Effector CD4-positive, alpha-beta T cell (primary cell): ENCODE measurements around the gene GRAMD2B.

Experiments
- DNase-seq: peaks from one replicate; pipeline ENCODE4 v3.0.0-alpha.2; 2020

Gene GRAMD2B

DNA sequence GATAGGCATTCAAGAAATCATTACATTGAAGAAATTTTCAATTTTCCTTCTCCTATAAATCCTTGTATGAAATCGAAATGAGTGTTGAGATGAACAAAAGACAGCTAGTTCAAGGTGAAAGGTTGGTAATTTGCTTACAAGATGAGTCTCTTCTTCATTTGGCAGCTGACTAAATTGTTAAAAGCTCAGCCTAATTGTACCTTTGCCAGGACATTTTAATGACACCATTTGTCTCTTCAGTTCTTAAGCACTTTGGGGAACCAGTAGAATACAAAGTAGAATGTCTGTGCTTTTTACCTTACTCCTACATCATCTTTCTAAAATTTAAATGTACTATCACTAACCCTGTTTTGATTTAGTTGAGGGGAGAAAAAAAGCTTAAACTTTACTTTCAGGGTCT lies 59.4 kb downstream of the GRAMD2B start:
- DNase-seq: no peak

DNA sequence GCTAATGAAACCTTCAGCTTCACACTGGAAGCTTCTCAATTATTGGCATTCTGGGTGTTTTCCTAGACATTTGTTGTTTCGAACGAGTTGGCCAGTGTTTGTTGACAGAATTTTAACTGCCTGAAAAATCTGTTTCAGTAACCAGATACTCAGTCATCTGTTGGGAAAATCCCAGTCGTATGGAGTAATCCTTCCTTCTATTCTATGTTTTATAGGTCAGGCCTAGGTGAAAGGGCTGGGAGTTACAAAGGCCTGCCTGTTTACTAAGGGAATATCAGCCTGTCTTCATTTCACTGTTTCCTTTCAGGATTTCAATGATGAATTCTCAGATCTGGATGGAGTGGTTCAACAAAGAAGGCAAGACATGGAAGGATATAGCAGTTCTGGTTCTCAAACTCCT lies 59.9 kb downstream of the GRAMD2B start:
- no peak for DNase-seq

DNA sequence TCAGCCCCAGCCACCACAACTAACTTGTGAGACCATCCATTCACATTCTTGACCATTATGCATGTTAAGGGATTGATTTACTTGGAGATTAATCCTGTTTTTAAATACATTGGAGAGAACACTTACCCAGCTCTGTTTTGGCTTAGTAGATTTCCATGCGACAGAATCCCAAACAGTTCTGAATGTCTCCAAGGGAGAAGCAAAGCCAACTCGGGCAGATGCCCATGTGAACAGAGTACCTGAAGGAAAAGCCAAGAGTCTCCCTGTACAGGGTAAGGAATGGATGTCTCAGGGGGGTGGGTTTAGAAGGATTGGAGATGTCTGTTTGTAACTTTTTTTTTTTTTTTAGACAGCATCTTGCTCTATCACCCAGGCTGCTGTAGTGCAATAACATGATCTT lies 61.0 kb downstream of the GRAMD2B start:
- DNase-seq: no peak

DNA sequence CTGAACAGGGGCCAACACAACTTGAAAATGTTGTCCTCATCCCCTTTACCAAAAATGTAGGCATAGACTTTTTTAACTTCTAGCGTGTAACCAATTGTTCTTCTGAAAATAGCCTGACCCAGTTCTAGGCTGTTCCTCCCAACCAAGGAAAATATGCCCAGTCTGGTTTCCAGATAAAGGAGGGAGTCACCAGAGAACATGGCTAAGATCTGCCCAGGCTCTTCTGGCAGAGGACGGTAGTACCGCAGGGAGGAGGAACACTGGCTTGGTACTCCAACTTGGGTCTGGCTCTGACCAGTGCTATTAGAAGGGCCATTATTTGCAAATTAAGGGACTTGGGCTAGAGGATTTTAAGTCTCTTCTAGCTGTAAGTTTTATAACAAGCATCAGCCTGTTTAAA lies 63.1 kb downstream of the GRAMD2B start:
- DNase-seq: no peak

DNA sequence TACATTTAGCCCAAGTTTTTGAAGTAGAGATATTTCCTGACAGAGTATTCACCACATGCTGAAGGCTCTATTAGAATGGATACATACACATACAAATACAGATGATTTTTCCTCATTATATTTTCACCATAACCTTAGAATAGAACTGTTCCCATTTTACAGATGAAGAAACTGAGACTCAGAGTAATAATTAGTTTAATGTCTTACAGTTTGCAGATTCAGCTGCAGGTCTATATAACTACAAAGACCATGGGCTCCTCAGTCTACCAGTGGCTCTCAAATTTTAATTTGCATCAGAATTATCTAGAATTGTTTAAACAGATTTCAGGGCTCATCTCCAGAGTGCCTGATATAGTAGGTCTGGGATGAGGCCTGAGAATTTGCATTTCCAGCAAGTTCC lies 64.4 kb downstream of the GRAMD2B start:
- no peak for DNase-seq

DNA sequence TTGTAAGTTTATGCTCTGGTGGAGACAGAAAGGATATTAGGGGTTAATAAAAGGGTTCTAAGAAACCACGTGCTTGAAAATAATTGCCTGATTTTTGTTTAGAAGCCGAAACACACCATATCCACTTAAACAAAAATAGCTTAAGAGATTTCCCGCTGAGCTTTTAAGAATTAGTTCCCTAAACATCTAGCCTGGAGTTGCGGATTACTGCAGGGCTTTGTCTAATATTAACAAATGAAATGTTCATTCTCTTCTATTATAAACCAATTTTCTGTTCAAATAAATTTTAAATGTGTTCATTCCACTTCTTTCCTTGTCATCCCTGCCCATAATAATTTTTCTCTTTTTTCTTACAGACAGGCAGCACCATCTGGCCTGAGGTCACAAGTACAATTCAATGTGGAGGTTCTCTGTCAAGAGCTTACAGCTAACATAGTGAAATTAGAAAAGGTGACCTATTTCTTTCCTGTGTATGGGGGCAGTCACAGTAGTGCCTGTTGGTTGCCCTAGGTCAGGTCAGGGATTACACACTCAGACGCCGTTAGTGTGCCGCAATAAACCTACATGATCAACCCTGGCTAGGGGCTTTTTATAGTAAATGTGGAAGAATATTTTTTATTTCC lies 65.3 kb downstream of the GRAMD2B start:
- DNase-seq: no peak

DNA sequence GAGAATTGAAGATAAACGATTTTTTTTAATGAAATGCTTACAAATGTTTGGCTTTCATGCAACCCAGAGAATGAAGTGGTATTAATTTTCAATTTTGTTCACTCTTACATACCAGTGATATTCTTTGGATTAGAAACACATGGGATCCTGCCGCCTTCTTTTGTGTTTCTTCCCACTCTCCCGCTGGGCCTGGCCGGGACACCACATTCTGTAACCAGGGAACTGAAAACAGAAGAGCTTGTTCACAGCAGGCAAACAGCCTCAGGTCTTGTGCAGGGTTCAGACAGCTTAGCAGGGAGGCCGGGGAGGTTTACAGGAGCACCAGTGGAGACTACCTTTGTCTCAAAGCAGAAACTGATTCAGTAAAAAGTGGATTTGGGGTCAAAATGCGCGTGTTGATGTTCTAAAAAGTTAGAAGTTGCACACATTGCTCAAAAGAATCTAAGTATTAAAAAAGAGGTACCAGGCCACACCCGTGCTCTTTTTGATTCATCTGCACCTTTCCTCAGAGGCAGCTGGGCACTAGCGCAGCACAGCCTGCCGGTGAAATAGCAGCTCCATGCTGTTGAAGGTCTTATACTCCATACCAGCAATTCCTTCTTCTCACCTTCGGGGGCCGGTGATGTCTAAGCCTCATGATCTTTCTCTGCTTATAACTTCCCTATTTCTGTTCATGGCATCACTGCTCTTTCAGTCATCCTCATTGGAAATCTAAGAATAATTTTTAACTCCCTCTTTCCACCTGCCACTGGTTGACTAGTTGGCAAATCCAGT lies 67.1 kb downstream of the GRAMD2B start:
- DNase-seq: no peak

DNA sequence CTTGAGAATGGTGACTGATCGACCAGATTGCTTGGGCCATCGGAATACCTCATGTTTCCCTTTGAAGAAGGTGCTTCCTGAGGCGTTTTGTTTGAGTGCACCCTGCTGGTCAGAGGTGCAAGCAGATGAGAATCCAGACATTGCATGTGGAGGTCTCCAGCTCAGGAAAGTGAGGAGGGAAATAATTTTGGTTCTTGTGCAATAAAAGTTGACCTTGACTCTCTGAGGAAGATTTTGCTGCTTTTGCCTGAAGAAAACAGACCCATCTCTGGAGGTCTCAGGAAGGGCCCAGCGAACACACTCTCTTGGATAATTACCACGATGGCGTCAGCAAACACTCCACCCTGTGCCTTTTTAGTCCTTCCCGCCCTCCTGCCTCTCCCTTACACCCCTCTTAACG lies 69.7 kb downstream of the GRAMD2B start:
- DNase-seq: no peak

DNA sequence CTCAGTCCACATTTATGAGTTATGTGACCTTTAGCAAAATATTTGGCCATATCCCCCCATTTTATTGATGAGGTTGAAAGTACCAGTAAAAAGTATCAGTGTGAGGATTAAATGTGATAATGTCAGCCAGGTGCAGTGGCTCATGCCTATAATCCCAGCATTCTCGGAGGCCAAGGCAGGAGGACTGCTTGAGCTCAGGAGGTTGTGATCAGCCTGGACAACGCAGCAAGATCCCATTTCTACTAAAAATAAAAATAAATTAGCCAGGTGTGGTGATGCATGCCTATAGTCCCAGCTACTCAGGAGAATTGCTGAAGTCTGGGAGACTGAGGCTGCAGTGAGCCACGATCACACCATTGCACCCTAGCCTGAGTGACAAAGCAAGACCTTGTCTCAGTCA lies 71.2 kb downstream of the GRAMD2B start:
- no peak for DNase-seq

DNA sequence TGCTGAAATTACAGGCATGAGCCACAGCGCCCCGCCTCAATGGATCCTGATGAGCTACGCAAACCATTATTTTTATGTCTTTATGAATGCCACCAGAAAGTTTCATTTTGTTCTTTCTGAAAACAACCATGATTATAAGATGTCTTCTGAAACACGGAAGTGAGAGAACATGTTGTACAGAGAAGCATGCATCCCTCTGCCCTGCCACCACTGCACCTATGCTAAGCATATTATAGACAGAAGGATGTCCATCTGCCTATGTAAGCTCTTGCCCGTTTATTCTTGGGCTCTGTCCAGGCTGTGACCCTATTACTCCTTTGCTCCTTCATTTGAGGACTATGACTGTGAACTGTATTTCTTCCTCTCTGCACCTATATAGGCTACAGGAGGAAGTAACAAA lies 74.3 kb downstream of the GRAMD2B start:
- no peak for DNase-seq

DNA sequence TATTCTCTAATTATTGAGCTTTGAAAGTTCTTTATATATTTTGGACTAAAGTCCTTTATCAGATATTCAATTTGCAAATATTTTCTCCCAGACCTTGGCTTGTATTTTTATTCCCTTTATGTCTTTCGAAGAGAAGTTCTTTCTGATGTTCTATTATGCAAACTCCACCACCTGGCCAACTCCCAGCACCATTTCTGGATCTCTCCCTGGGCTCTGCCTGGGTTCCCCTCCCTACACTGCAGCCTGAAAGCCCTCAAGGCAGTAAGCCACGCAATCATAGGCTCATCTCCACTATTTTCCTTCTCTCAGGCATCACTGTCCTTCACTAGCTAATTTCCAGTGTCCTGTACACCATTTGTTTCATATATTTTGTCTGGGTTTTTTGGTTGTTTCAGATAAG lies 76.1 kb downstream of the GRAMD2B start:
- DNase-seq: no peak

DNA sequence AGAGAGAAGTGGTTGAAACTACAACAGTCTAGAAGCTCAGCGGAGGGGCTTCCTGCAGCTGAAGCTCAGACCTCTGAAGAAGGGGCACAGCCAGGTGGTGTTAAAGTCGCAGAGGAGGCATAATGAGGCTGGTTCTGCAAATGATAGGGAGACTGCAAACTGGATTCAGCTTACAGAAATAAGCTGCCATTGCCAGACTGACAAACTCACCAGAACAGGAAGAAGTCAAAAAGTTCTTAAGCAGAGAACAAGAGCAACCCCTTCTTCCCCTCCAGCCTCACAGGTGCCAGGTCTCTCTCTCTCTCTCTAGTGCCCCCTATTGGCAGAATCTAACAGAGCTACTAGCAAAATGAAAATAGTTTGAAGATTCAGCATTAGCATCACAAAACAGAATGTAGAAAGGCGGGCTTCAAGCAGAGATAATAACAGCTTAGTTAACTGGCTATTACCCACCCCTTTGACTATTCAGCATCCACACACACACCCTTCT lies 76.7 kb downstream of the GRAMD2B start:
- peak; percentile 13 for DNase-seq

DNA sequence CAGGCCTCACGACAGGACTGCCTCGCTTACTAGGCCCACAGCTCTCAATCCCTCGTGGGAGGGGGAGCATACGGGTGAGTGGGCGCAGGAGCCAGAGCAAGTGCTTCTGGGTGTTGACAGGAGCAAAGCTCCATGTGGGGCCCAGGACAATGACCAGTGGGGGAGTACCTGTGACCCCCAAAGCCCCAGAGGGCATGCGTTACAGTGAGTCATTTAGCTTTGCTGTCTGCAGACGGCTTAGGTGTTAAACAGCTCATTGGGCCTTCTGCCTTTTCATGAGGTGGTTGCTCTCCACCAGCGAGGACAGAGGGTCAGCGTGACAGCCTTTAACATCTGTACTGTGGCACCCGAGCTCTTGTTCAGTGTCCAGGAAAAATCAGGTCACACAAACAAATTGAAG lies 78.2 kb downstream of the GRAMD2B start:
- DNase-seq: no peak

DNA sequence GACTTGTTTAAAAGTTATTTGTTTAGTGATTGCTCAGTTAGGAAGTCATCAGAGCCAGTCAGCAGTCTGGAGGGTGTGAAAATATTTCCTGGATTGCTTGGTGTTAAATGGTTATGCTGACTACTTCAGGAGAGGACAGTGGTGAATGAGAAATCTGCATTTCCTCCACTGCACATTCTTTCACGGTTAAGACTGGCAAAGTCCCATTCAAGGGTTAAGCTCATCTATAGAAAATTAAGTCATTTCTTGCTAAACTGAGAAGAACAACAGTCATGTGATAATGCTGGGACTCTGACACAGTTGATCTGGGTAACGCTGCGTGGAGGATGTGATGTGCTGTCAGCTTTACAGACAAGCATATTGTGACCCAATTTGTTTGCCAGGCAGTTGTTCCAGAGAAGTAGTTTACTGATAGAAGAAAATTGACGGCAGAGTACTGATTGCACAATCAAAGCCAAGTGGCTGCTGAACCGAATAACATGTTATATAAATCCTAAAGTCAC lies 80.4 kb downstream of the GRAMD2B start:
- no peak for DNase-seq

DNA sequence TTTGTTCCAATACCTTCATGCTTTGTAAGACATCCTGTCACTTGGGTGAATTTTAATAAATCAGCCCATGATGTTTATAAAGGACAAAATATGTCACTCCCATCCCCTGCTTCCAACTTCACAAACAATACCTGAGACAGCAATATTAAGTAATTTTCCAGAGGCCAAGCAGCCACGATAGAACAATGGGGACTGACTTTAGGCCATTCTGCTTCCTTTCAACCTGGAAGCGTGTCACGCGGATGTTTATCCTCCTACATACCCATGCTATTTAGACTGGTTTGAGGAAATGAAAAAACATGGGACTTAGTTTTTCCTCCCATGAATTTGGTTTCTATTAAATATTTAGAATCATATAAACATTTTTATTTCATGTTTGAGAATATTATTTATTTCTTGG lies 82.9 kb downstream of the GRAMD2B start:
- no peak for DNase-seq

DNA sequence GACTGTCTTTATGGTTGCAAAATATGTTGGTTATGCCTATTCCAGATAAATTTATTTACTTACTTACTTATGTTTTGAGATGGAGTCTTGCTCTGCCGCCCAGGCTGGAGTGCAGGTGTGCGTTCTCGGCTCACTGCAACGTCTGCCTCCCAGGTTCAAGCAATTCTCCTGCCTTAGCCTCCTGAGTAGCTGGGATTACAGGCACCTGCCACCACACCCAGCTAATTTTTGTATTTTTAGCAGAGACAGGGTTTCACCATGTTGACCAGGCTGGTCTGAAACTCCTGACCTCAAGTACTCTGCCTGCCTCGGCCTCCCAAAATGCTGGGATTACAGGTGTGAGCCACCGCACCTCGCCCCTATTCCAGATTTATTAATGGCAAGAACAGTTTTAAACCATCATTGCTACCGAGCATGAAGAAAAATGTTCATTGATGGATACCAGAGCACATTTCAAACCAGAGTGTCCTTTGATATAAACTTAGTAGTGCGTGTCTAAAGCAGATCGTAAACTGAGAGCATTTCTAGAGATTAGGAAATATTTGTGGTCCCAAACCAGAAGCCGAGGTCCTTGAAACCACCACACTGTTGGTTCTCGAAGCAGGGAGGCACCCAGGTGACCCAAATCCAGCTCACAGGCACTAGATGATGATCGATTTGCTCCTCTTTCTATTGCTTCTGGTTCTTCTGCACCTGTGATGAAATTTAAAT lies 85.2 kb downstream of the GRAMD2B start:
- no peak for DNase-seq

DNA sequence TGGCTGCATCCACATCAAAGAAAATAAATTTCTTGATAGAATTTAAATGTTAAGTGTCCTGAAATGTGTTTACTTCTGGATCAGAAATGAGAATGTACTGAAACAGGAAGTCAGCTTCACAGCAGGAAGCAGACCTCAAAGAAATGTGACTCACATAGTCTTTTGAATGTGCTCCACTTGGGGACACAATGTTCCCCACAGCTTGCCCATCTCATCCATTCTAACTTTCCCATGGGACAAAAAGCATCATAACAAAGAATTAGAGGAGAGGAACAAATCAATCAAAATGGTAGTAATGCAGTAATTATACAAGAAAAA lies 85.7 kb downstream of the GRAMD2B start:
- no peak for DNase-seq

DNA sequence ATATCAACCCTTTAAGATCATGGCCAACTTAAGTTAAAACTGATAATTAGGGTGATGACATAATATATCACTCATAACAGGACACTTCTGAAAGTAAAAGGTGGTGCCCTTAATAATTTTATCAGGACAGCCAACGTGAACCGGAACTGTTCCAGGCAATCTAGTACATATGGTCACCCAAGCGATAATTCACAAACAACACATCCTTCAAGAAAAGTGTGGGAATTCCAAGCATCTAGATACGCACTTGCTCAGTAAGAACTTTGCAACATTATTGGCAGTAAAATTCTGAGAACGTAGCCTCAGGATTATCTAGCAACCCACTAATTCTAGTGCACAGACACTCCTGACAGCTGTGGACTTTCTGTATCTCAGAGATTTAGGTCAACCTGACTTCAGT lies 86.1 kb downstream of the GRAMD2B start:
- DNase-seq: no peak

DNA sequence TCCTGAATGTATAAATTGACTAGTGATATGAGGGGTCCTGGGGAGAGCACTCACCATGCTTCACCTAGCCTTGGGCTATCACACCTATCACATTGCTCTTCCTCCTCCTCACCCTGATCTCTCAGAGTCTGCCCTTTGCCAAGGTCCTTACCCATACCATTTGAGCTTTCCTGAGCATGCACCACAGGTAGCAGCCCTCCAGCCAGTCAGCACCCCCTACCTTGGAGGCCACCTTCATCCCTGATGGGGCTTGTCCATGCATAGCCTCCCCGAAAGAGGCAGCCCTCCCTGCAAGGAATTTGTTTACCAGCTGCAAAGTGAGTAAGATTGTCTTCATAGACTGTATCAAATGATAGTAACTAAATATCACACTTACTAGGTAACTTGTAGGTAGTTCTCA lies 88.8 kb downstream of the GRAMD2B start:
- no peak for DNase-seq

DNA sequence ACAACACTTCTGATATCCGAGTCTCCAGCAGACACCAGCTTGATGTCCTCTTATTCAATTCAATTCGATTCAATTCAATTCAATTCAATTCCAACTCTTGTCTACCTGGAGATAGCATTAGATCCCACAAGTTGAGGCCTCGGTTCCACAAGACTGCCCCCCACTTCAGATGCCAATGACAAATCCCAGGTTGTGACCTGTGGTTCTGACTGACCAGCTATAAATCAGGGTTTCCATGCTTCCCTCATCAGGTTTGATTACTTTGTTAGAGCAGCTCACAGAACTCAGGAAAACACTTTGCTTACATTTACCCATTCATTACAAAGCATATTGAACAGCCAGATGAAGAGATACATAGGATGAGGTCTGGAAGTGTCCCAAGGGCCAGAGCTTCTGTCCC lies 89.2 kb downstream of the GRAMD2B start:
- no peak for DNase-seq

DNA sequence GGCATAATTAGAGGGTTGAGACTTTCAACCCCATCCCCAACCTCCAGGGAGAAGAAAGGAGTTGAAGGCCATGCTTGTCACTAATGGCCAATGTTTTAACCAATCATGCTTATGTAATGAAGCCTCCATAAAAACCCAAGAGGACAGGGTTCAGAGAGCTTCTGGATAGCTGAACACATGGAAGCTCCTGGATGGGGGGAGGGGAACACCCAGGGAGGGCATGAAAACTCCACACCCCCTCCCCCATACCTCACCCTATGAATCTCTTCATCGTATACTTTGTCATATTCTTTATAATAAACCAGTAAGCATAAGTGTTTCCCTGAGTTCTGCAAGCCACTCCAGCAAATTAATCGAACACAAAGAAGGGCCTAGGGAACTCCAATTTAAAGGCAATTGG lies 90.1 kb downstream of the GRAMD2B start:
- no peak for DNase-seq

DNA sequence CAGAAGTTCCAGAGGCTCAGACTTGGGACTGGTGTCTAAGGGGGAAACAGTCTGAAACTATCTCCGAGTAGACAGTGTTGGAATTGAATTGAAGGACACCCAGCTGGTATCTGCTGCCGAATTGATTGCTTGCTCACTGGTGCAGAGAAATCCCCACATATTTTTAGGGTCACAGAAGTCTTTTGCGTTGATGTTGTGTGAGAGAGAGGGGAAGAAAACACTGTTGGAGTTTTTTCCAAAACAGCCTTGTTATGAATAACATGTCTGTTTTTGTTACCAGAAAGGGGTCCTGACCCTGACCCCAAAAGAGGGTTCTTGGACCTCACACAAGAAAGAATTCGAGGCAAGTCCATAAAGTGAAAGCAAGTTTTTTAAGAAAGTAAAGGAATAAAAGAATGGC lies 90.5 kb downstream of the GRAMD2B start:
- DNase-seq: no peak

DNA sequence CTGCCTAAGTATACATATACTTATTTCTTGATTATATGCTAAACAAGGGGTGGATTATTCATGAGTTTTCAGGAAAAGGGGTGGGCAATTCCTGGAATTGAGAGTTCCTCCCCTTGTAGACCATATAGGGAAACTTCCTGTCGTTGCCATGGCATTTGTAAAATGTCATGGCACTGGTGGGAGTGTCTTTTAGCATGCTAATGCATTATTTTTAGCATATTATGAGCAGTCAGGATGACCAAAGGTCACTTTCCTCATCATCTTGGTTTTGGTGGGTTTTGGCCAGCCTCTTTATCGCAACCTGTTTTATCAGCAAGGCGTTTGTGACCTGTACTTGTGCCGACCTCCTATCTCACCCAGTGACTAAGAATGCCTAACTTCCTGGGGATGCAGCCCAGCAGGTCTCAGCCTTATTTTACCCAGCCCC lies 90.9 kb downstream of the GRAMD2B start:
- DNase-seq: no peak

DNA sequence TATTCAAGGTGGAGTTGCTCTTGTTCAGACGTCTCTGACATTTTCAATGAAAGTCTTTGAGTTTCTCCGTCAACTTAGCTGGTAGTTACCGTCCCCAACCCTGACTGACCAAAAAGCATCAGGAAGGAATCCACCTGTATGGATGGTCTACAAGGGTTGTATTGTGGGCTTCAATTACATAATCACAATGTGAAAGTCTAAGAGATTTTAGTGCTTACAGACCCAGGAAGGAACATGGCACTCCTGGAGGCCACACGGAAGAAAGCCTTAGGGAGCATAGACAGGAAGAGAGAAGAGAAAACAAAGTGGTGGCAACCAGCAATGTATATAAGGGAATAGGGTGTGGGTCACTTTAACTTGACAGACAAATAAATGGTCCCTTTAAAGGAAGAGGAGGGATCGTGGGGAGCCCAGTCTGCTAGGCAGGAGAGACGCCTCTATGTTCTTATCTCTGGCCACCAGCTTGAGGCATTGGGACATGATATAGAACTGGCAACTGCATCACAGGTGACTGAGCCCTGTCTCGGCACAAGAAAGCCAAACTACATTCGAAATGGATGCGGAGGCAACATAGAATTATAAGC lies 91.4 kb downstream of the GRAMD2B start:
- no peak for DNase-seq
